GM21825 (cell line): ENCODE data around the gene TCP11L2.

Source experiments
- ATAC-seq: cut with Tn5 transposase; IDR thresholded peaks from one replicate; pipeline ENCODE4 v1.9.1; 2021; ENCODE audit warnings: mild to moderate bottlenecking, moderate library complexity; ENCODE audit not compliant: unreplicated experiment

Gene TCP11L2

GRCh38 chr12:106302401-106303201 is at the start of gene TCP11L2:
TSS of gene TCP11L2 (plus strand) at chr12:106302733. CDS start at chr12:106311076, 8,343 bp downstream.
- ATAC-seq, result peak; percentile 58

DNA sequence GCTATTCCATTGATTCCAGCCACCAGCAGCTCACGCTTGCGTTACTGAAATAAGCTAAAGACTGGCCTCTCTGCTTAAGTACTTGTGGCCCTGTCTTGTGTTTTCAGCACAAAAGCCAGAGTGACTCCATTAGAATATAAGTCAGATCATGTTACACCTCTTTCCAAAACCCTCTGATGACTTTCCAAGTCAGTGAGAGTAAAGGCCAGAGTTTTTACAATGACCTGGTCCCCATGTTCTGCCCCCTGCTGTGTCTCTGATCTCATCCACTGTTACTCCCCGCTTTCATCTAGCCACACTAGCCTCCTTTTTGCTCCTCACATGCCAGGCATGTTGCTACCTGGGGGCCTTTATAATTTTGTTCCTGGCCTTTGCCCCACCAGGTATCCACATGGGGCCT is 47.8 kb upstream of the TCP11L2 start:
- no peak for ATAC-seq

- no peak for ATAC-seq
Measured at GRCh38 chr12:106255493-106255892, 47.0 kb upstream of the TCP11L2 start.

DNA sequence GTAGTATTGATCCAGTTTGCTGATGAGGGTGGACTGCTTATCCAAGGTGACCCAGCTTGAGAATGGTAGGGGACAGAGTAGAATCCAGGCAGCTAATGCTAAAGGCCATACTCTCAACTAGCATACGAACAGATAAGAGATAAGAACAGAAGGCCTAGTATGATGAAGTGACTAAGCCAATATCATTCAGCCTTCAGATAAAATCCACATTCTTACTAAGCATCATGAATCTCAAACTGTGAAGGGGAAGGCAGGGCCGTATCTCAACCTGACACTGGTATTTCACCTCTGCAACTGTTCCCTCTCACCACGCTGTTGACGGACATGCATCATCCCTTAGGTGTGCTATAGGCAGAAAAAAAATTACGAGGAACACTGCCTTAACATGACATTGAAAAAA is 46.6 kb upstream of the TCP11L2 start:
- ATAC-seq, result no peak

DNA sequence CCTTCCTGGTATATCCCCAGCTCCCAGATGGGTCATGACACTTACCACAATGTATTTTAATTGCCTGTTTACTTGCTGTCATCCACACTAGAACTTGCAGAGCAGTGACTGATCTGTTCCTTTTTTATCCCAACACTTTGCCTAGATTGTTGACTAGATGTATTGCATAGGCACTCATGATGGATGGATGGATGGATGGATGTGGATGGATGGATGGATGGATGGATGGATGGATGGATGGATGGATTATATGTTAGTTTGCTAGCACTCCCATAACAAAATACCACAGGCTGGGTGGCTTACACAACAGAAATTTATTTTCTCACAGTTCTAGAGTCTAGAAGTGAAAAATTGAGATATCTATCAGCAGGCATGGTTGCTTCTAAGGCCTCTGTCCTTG is 46.0 kb upstream of the TCP11L2 start:
- ATAC-seq, result no peak

- ATAC-seq, result no peak
Measured at GRCh38 chr12:106258226-106258625, 44.3 kb upstream of the TCP11L2 start.

DNA sequence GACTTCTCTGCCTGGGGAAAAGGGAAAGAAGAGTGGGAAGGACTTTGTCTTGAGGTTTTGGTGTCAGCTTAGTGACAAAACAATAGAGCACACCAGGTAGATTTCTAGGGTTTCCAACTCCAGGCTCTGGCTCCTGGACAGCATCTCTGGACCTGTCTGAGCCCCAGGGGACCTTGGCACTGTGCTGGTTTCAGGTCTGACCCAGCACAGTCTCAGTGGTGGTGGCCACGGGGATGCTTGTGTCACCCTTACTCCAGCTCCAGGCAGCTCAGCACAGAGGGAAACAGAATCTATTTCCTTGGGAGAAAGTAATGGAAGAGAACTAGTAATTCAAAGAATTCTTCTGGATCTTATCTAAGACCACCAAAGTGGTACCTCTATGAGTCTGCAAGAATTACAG is 43.6 kb upstream of the TCP11L2 start:
- no peak for ATAC-seq

GRCh38 chr12:106265116-106265515 is 37.4 kb upstream of the TCP11L2 start:
- no peak for ATAC-seq

GRCh38 chr12:106267535-106267934 is 35.0 kb upstream of the TCP11L2 start:
- ATAC-seq, result no peak

DNA sequence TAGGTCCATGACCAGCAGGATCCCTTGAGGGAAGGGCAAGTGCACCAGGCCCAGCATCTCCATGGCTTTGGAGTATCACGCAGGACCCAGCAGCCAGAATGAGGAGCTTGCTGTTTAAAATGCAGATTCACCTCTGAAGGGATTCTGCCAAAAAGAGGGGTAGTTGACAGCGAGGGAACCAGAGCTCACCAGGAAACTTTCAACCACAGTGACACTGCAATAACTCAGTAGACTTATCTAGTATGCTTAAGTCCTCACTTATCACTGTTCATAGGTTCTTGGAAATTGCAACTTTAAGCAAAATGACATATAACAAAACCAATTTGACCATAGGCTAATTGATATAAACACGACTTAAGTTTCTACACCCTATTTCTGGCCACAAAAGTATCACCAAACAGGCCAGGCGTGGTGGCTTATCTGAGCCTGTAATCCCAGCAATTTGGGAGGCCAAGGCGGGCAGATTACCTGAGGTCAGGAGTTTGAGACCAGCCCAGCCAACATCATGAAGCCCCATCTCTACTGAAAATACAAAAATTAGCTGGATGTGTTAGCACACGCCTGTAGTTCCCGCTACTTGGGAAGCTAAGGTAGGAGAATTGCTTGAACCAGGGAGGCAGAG is 33.3 kb upstream of the TCP11L2 start:
- ATAC-seq, result no peak

- no peak for ATAC-seq
Measured at GRCh38 chr12:106271575-106272505, 30.7 kb upstream of the TCP11L2 start.

- no peak for ATAC-seq
Measured at GRCh38 chr12:106273491-106273890, 29.0 kb upstream of the TCP11L2 start.

DNA sequence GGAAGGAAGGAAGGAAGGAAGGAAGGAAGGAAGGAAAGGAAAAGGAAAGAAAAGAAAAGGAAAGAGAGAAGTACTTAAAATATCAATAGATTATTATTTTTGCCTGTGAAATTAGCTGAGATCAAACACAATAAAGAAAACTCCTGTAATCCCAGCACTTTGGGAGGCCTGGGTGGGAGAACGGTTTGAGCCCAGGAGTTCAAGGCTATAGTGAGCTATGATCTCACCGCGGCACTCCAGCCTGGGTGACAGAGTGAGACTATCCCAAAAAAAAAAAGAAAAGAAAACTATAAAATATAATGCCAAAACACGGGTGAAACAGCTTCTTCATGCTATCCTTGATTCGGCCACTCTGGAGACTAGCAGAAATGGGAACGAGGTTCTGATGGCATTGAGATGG is 28.5 kb upstream of the TCP11L2 start:
- no peak for ATAC-seq

DNA sequence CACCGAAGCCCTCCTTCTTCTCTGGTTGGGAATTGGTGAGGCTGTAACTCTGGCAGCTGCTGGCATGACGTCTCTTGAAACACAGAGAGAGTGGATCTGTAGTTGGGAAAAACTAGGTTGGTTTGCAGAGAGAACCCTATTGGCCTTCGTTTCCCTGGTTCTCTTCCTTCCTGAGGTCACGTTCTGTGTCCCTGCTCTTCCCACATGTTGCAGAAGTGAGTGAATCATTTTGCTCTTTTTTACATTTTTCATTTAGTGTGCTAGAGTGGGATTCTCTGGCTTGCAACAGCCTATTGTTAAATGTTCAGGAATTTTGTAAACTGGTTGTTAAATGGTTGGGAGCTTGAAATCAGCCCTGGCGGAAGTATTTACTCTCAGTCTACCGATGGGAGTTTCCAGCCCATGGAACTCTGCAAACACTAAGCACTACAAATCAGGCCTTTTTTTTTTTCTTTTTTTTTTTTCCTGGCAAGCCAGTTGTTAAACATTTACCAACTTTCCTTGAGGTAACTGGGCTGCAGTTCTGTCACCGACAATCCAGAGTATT is 27.9 kb upstream of the TCP11L2 start:
- no peak for ATAC-seq

- ATAC-seq, result no peak
Measured at GRCh38 chr12:106275458-106275857, 27.1 kb upstream of the TCP11L2 start.

DNA sequence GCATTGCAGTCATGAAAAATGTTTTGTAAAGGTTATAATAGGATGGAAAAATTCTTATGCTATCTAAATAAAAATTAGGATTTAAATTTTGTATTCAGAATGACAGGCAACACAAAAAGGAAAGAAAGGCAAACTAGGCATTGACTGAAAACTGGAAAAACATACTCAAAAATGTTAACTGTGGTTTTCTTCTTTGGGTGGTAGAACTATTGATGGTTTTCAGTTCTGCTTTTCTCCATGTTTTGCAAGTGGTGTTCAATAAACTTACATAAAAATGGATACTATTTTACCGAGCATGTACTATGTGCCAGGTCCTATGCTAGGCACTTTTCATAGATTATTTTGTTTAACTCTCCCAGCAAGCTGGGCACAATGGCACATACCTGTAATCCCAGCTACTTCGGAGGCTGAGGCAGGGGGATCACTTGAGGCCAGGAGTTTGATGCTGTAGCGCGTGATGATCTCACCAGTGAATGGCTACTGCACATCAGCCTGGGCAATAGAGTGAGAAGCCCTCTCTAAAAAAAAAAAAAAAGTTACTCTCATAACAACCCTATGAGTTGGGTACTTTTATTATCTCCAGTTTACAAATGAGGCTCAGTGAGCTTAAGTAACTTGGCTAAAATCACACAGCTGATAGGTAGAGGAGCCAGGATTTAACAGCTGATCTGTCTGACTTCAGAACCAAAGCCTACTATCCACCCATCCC is 26.3 kb upstream of the TCP11L2 start:
- peak; percentile 65 for ATAC-seq

GRCh38 chr12:106280106-106280505 is 22.4 kb upstream of the TCP11L2 start:
- no peak for ATAC-seq

DNA sequence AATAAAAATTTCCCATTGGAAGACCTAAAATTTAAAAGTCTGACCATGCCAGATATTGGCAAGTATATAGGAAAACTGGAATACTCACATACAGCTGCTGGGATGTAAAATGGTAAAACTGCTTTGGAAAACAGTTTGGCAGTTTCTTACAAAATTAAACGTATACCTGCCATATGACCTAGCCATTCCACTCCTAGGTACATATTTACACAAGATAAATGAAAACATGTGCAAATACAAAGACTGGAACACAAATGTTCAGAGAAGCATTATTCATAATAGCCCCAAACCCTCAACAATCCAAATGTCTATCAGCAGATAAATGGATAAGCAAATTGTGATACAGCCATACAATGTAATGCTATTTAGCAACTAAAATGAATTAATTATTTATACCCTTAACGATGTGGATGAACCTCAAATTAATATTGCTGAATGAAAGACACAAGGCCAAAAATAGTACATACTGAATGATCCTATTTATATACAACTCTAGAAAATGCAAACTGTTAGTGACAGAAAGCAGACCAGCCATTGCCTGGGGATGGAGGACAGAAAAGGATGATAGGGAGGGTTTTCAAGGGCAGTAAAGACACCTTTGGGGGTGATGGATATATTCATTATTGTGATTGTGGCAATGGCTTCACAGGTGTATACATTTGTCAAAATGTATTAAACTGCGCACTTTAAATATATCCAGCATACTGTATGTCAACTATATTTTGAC is 21.3 kb upstream of the TCP11L2 start:
- no peak for ATAC-seq

DNA sequence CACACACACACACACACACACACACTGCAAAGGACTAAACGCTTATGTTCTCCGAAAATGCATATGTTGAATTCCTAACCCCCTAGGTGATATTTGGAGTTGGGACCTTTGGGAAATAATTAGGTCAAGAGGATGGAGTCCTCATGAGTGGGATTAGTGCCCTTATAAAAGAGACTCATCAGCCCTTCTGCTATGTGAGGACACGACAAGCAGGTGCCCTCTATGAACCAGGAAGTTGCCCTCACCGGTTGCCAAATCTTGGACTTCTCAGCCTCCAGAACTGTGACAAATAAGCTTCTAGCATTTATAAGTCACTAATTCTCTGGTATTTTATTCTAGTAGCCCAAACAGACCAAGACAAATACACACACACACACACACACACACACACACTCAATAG is 20.7 kb upstream of the TCP11L2 start:
- no peak for ATAC-seq
